Activated T-cell treated with anti-CD3 and anti-CD28 coated beads for 48 hours (primary cell): ENCODE measurements around the gene ILK.

Experiments
- DNase-seq: peaks from one replicate; pipeline ENCODE4 v3.0.0-alpha.2; 2020; ENCODE audit warnings: low read depth

Gene ILK

GRCh38 chr11:6607190-6607795 lies 3.7 kb downstream of the ILK start:
- no peak for DNase-seq

GRCh38 chr11:6608011-6608410 lies 4.4 kb downstream of the ILK start:
- DNase-seq, result no peak

GRCh38 chr11:6608726-6609501 lies 5.3 kb downstream of the ILK start:
- DNase-seq, result no peak

GRCh38 chr11:6609502-6610015 lies 6.0 kb downstream of the ILK start:
- DNase-seq, result no peak

- no peak for DNase-seq
Observed at GRCh38 chr11:6610591-6610990, 7.0 kb downstream of the ILK start.

- DNase-seq, result no peak
Observed at GRCh38 chr11:6611092-6611962, 7.8 kb downstream of the ILK start.

- no peak for DNase-seq
Observed at GRCh38 chr11:6611963-6612212, 8.3 kb downstream of the ILK start.

- DNase-seq, result peak; percentile 96
Observed at GRCh38 chr11:6612213-6613041, 8.9 kb downstream of the ILK start, which contains the start of gene TAF10. Gene TAF10, minus strand, starts transcription at chr11:6612216. Its CDS starts 27 bp downstream, at chr11:6612189.

GRCh38 chr11:6613496-6613895 lies 9.9 kb downstream of the ILK start:
- DNase-seq, result no peak

GRCh38 chr11:6614446-6614845 lies 10.9 kb downstream of the ILK start:
- no peak for DNase-seq

- DNase-seq, result no peak
Observed at GRCh38 chr11:6615046-6615445, 11.5 kb downstream of the ILK start.

- DNase-seq, result no peak
Observed at GRCh38 chr11:6615882-6616585, 12.5 kb downstream of the ILK start.

- no peak for DNase-seq
Observed at GRCh38 chr11:6616596-6617250, 13.1 kb downstream of the ILK start.

- DNase-seq, result no peak
Observed at GRCh38 chr11:6617315-6617781, 13.8 kb downstream of the ILK start.

GRCh38 chr11:6618117-6619003 lies 14.8 kb downstream of the ILK start:
- peak; percentile 31 for DNase-seq

GRCh38 chr11:6619004-6619745 lies 15.6 kb downstream of the ILK start, which contains the start of gene TPP1:
Gene TPP1, minus strand, starts transcription at chr11:6619422. Its CDS starts 22 bp downstream, at chr11:6619400.
- peak; percentile 83 for DNase-seq

- DNase-seq, result no peak
Observed at GRCh38 chr11:6620636-6621035, 17.1 kb downstream of the ILK start.

GRCh38 chr11:6621711-6622211 lies 18.2 kb downstream of the ILK start:
- no peak for DNase-seq
